GM21619 (cell line): ENCODE results near the gene ACOXL.
"Not testable (repeated sequence)": the region's sequence is repeated elsewhere in the genome, so short reads cannot be mapped to it uniquely, and the experiment has no call there.

ENCODE experiments used
- ATAC-seq: cut with Tn5 transposase; IDR thresholded peaks from one replicate; pipeline ENCODE4 v1.9.1; 2021; ENCODE audit not compliant: unreplicated experiment

Gene ACOXL

DNA sequence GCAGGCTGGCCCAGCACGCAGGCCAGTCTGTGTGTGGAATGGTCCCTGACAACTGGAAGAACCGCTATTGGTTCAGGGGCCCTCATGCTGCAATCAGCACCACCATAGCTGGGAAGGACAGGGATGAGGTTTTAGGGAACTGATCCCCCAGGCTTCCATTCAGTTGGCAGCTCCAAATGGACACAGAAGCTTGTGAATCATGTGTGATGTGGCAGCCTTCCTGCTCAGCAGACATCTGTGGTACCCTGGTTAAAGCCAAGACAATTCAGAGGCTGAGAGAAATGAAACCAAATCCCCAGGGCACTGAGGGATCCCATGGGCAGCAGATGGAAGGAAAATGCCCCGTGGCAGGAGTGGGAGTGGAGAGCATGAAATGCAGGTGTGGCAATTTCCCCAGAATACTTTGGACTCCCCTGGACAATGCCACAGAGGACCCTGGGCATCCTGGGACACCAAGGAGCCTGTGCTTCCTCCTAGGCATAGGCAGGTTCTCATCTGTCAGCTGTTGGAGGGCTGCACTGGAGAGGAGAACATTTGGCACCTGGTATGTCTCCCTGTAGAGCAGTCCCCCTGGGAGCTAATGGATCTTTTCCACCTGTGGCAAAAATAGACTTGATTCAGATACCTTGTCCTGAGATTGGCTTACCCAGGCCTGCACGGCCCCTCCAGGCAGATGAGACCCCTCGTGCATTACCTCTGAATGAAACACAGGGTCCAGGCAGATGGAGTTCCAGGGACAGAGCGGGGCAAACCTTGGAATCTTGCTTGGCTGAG is 226.2 kb downstream of the ACOXL start:
- no peak for ATAC-seq

DNA sequence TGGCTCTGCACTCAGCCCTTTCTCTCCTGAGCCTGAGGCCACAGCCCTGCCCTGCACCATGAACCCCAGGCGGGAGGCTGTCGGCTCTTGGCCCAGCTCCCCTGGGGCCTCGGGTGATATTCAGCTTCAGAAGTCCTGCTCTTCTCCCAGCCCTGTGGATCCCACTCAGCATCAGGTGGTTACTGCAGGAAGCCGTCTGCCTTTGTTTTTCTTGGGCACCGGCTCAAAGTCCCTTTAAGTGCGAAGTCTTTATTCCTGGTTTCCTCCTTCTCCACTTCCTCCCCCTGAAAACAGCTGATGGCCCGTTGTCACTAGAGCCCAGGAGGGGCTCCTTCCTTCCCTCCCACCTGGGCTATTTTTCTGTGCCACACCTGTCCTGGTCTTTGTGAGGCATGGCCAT is 226.8 kb downstream of the ACOXL start:
- no peak for ATAC-seq

- no peak for ATAC-seq
These were observed 227.9 kb downstream of the ACOXL start for GRCh38 chr2:110960281-110960680.

DNA sequence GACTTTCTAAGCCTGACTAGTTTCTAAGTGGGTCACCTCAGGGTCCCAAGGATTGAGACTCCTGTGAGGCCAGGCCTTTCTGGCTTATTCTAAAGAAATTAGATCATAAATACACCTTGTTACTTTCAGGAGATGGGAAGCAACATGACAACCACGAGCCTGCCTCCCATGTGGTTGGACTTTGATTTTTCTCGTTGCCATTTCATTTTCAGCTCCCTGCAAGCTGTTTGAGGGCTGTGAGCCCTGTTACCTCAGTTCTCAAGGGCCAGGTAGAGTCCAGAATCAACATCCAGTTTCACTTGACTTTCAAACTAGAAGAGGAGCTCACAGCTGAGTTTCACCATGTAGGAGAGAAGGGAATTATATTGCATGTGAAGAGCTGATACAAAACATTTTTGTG is 228.6 kb downstream of the ACOXL start:
- ATAC-seq: no peak

- not testable (repeated sequence) for ATAC-seq
These were observed 229.3 kb downstream of the ACOXL start for GRCh38 chr2:110961643-110962042.

DNA sequence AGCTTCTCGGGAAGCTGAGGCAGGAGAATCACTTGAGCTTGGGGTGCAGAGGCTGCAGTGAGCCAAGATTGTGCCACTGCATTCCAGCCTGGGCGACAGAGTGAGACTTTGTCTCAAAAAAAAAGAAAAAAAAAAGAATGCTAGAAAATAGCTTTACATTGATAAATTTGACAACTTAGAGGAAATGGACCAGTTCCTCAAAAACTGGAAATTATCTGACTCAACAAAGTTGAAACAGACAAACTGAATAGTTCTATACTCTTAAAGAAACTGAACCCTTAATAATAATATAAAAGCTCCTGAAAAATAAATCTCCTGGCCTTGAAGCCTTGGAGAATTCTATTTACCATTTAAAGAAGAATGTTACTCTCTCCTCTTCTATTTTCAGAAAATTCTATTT is 237.3 kb downstream of the ACOXL start:
- no peak for ATAC-seq

DNA sequence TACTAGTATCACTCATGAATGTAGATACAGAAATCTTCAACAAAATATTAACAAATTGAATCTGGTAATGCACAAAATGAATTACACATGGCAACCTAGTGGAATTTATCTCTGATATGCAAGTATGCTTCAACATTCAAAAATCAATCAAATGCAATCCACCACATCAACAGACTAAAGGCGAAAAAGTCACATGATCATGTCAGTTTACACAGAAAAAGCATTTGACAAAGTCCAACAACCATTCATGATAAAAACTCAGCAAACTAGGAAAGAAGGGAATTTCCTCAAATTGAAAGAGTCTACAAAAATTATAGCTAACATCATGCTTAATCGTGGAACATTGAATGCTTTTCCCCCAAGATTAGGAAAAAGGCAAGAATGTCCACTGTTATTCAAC is 237.8 kb downstream of the ACOXL start:
- no peak for ATAC-seq

- no peak for ATAC-seq
These were observed 239.4 kb downstream of the ACOXL start for GRCh38 chr2:110971811-110972210.

DNA sequence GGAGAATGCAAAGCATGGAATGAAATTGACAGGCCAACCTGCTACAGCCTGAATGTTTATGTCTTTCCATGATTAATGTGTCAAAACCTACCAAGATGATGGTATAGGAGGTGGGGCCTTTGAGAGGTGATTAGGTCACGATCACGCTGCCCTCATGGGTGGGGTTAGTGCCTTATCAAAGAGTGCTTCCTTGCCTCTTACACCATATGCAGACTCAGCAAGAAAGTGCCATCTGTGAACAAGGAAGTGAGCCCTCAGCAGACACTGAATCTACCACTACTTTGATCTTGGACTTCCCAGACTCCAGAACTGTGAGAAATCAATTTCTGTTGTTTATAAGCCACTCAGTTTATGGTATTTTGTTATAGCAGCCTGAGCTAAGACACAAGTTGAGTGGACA is 240.9 kb downstream of the ACOXL start:
- no peak for ATAC-seq

GRCh38 chr2:110977403-110977802 is 245.0 kb downstream of the ACOXL start:
- no peak for ATAC-seq

GRCh38 chr2:110978148-110978547 is 245.8 kb downstream of the ACOXL start:
- ATAC-seq: no peak

GRCh38 chr2:110978756-110979470 is 246.5 kb downstream of the ACOXL start:
- ATAC-seq: no peak

GRCh38 chr2:110979471-110980338 is 247.3 kb downstream of the ACOXL start:
- ATAC-seq: no peak

DNA sequence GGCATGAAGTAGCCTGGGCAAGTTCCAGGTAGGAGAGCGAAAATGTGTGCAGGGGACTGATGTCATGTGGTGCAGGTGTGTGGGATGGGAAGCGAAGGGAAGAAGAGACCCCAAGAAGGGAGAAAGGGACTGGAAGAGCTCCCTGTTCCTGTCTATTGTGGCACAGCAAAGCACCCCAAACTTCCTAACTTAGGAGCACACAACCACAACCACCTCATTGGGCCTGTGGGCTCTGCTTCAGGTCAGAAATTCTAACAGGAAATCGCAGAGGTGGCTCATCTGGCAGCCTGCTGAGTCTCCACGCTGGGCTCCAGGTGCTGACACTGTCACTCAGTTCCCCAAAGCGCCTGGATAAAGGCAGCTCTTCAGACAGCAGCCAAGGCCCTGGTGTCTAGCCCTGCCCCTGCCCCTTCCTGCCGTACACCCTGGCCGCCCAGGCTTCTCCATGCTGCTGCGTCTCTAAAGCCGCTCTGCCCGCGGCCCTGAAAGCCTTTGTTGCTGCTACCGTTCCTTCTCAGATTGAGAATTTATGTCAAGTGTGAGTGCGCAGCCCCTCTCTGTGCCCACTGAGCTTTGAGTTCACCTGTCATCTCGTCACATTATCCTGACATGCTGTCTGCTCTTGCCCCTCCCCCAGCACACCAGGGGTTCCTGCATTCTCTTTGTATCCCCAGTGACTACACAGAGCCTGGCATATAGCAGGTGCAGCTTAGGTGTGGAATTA is 248.1 kb downstream of the ACOXL start:
- no peak for ATAC-seq

- no peak for ATAC-seq
These were observed 250.8 kb downstream of the ACOXL start for GRCh38 chr2:110983133-110983532.

DNA sequence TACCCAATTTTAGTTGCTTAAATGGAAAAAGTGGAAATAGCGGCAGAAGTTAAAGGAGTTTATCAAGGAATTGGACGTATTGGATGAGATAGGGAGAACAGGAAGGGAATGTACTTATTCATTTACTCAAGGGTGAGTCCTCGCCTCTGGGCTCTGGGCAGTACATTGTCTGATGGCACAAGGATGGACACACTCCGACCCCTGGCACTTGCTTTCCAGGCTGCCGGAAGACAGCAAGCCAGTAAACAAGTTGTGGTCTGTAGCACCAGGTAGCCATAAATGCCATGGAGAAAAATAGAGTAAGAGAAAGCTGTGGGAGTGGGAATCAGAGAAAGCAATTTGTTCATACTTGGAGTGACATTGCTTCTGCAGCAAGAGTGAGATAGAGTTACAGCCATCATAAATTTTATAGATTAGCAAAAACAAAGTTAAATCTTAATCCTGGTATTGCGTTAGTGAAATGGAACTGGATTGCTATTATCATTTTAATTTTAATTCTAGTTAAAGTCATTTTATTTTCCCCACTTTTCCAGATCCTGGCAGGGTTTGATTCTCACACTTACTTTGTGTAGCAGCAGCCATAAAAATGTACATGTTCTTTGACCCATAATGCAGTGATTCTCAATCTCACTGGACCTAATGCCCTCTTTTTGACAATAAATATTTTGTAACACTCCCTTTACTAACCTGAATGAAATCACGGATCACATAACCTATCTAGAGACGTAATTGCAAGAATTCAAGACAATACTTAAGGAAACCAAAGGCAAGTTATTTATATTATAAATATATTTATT is 252.5 kb downstream of the ACOXL start:
- no peak for ATAC-seq

GRCh38 chr2:110990440-110990839 is 258.1 kb downstream of the ACOXL start:
- no peak for ATAC-seq

GRCh38 chr2:110991911-110992310 is 259.5 kb downstream of the ACOXL start:
- no peak for ATAC-seq

DNA sequence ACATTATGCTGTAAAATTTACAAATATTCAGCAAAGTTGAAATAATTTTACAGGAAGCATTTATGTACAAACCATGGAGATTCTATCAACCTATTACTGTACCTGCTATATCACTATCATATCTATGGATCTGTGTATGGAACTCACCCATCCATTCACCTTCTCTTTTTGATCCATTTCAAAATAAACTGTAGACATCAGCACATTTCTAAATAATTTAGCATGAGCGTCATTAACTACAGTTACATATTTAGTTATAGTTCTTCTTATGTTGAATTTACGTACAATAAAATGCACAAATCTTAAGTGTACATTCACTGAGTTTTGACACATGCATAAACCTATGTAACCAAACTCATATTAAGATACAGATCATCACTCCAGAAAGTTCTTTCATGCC is 260.5 kb downstream of the ACOXL start:
- ATAC-seq: no peak

DNA sequence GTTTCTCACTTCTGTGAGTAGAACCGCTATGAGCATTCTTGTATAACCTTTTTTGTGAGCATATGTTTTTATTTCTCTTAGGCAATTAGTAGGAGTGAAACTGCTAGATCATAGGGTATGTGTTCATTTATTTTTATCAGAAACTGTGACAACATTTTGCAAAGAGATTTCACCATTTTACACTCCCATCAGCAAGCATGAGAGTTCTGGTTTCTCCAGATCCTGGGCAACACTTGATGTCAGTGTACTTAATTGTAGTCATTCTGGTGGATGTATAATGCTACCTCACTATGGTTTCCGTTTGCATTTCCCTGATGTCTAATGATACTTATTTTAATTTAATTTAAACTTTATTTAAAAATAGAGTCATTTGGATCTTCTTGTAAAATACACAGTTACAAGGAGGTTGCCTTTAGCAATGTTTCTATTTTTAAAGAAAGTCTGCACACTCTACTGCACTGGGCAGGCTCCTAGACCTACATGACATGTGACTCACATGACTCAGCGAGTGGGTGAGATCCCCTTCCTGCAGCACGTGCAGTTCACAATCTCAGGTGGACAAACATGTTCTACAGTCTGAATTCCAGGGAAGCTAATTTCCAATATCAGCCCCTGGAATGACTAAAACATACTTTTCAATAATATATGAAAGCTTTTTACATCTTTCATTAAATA is 261.3 kb downstream of the ACOXL start:
- ATAC-seq: no peak
